Measurements from ENCODE around the gene HJV. TPM values are rescaled to one million over a fixed set of nuclear protein-coding genes. Genes with fewer than 3 reads are reported as not detected.
"Not testable (repeated sequence)": the region's sequence is repeated elsewhere in the genome, so short reads cannot be mapped to it uniquely, and the experiment has no call there.

Gene HJV
- total and polyA plus RNA-seq, 7 donors, result not detected

DNA sequence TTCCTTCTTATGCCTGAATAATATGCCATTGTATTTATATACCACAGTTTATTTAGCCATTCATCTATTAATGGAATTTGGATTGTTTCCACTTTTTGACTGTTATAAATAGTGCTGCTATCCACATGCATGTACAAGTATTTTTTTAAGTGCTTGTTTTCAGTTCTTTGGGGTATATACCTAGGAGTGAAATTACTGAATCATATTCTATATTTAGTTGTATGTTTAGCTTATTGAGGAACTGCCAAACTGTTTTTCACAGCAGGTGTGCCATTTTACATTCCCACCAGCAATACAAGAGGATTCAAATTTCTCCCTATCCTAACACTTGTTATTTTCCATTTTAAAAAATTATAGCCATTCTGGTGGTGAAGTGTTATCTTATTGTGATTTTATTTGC lies 7.6 kb upstream of the HJV start:
- intact Hi-C loops (cut with DNase I), result no loop called here
- peaks cover 0 to 2% (median 0%) of the 10 kb centered on the region in 3 donors for H3K27me3 ChIP-seq
- DNase-seq, result no peak

DNA sequence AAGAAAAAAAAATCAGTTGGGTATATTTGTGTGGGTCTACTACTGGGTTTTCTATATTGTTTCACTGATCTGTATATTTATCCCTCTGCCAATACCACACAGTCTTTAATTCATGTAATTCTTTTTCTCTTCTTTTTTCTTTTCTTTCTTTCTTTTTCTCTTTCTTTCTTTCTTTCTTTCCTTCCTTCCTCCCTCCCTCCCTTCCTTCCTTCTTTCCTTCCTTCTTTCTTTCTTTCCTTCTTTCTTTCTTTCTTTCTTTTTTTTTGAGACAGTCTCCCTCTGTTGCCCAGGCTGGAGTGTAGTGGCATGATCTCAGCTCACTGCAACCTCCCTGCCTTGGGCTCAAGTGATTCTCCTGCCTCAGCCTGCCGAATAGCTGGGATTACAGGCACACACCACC lies 5.1 kb upstream of the HJV start:
- DNase-seq; H3K4me3 ChIP-seq; H3K4me1 ChIP-seq; intact Hi-C loops (cut with DNase I); H3K27ac ChIP-seq; H3K9me3 ChIP-seq; H3K36me3 ChIP-seq: not testable (repeated sequence)
- peaks cover 0 to 13% (median 0%) of the 10 kb centered on the region in 3 donors for H3K27me3 ChIP-seq
- 68 to 85% methylated on average over 1 of the region's 1 CpG for WGBS, 2 donors

More for the DNA sequence above, 7.6 kb upstream of the HJV start:
- no peak overlapping the region for H3K4me3 ChIP-seq
- H3K27ac ChIP-seq, result no peak overlapping the region
- H3K36me3 ChIP-seq, result no peaks in the 10 kb centered on the region
- no peaks in the 10 kb centered on the region for H3K9me3 ChIP-seq
- H3K4me1 ChIP-seq, result no peaks in the 10 kb centered on the region
- TF ChIP-seq, protein P1, sequence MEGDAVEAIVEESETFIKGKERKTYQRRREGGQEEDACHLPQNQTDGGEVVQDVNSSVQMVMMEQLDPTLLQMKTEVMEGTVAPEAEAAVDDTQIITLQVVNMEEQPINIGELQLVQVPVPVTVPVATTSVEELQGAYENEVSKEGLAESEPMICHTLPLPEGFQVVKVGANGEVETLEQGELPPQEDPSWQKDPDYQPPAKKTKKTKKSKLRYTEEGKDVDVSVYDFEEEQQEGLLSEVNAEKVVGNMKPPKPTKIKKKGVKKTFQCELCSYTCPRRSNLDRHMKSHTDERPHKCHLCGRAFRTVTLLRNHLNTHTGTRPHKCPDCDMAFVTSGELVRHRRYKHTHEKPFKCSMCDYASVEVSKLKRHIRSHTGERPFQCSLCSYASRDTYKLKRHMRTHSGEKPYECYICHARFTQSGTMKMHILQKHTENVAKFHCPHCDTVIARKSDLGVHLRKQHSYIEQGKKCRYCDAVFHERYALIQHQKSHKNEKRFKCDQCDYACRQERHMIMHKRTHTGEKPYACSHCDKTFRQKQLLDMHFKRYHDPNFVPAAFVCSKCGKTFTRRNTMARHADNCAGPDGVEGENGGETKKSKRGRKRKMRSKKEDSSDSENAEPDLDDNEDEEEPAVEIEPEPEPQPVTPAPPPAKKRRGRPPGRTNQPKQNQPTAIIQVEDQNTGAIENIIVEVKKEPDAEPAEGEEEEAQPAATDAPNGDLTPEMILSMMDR (IDR thresholded peaks at IDR 0.05), result no peak
- TF ChIP-seq EP300 (IDR thresholded peaks at IDR 0.05) (no peak), POLR2A (IDR thresholded peaks at IDR 0.05) (no peak), POLR2AphosphoS5 (IDR thresholded peaks at IDR 0.05) (no peak)

GRCh38 chr1:146025787-146026495 lies 4.4 kb upstream of the HJV start:
- H3K4me3 ChIP-seq; H3K9me3 ChIP-seq; H3K27ac ChIP-seq; intact Hi-C loops (cut with DNase I); H3K36me3 ChIP-seq; DNase-seq; H3K4me1 ChIP-seq: not testable (repeated sequence)
- WGBS, 2 donors, result 87 to 89% methylated on average over 2 of the region's 2 CpGs
- H3K27me3 ChIP-seq, result peaks cover 0 to 21% (median 0%) of the 10 kb centered on the region in 3 donors

DNA sequence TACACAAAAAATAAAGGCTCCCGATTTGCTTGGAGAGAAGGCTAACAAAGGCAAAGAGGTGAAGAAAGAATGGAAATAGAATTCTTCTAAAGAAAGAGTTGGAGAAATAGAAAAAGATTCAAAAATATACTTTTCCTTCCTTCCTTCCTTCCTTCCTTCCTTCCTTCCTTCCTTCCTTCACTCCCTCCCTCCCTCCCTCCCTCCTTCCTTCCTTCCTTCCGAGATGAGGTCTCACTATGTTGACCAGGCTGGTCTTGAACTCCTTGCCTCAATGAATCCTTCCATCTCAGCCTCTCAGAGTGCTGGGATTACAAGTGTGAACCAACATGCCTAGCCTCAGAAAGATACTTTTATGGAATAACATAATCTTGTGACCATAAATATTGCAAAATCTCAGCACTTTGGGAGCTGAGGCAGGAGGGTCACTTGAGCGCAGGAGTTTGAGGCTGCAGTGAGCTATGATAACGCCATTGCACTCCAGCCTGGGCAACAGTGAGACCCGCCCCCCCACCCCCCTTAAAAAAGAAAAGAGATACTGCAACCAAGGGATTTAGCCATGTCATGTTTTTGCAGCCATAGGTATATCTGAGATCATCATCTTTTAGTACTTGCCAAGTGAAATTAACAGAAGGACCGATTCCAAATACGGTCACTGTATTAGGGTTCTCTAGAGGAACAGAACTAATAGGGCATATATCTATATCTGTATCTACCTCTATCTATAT lies 1.0 kb upstream of the HJV start:
- Histone ChIP-seq H3K27me3 (peaks cover 0 to 31% (median 0%) of the 10 kb centered on the region in 3 donors), H3K27ac (no peak overlapping the region), H3K4me1 (peaks cover 0 to 16% (median 8%) of the 10 kb centered on the region in 4 donors), H3K9me3 (no peaks in the 10 kb centered on the region), H3K4me3 (no peak overlapping the region), H3K36me3 (no peaks in the 10 kb centered on the region)
- WGBS, 2 donors, result 82 to 83% methylated on average over 7 of the region's 7 CpGs
- TF ChIP-seq, protein P1 (IDR thresholded peaks at IDR 0.05), result no peak
- no peak for TF ChIP-seq POLR2AphosphoS5 (IDR thresholded peaks at IDR 0.05)
- TF ChIP-seq POLR2A (IDR thresholded peaks at IDR 0.05), result no peak
- TF ChIP-seq EP300 (IDR thresholded peaks at IDR 0.05), result no peak
- no peak for DNase-seq
- intact Hi-C loops (cut with DNase I), result no loop called here

GRCh38 chr1:146021050-146021445 lies 487 bp downstream of the HJV start:
- no peaks in the 10 kb centered on the region for H3K36me3 ChIP-seq
- H3K27ac ChIP-seq, result no peak overlapping the region
- peaks cover 0 to 31% (median 0%) of the 10 kb centered on the region in 3 donors for H3K27me3 ChIP-seq
- 60 to 75% methylated on average over 1 of the region's 1 CpG for WGBS, 2 donors
- DNase-seq, result no peak
- intact Hi-C loops (cut with DNase I), result no loop called here
- no peaks in the 10 kb centered on the region for H3K9me3 ChIP-seq
- TF ChIP-seq POLR2A (IDR thresholded peaks at IDR 0.05) (no peak), POLR2AphosphoS5 (IDR thresholded peaks at IDR 0.05) (no peak), EP300 (IDR thresholded peaks at IDR 0.05) (no peak)
- TF ChIP-seq, protein P1 (IDR thresholded peaks at IDR 0.05), result no peak
- H3K4me1 ChIP-seq, result peaks cover 0 to 18% (median 8%) of the 10 kb centered on the region in 4 donors
- no peak overlapping the region for H3K4me3 ChIP-seq
